HEK293 (cell line): Measurements from ENCODE around the gene SLC4A11.

Experiments
- CTCF ChIA-PET: fragments of 350-600 bp; formaldehyde crosslinking; extraction: SDS; loops from one replicate; lab custom pipeline; 2021; ENCODE audit warnings: antibody characterized with exemption; lab: Yijun Ruan, JAX
- POLR2A ChIA-PET: fragments of 300-600 bp; formaldehyde crosslinking; extraction: SDS; loops from one replicate; lab custom pipeline; 2020; ENCODE audit warnings: antibody characterized with exemption, inconsistent platforms; lab: Yijun Ruan, JAX
- H3K27ac ChIP-seq: fragments of 200-500 bp; sonication (Bioruptor generic); 2 replicates; pipeline ENCODE4 v1.5.1; 2014; ENCODE audit warnings: low read depth, low read length, control low read depth, inconsistent platforms; ENCODE audit errors: extremely low read depth
- H3K36me3 ChIP-seq, 2 experiments: fragments of 200-500 bp in 1 of 2; sonication (Bioruptor generic) in 1 of 2; 1 replicate in 1 of 2; 2 replicates in 1 of 2; pipeline ENCODE4 v1.5.1; 2014 to 2017; ENCODE audit warnings: inconsistent platforms in 2 of 2, low read length in 2 of 2; ENCODE audit not compliant: control insufficient read depth in 2 of 2, insufficient read depth in 1 of 2
- H3K4me1 ChIP-seq: fragments of 200-500 bp; sonication (Bioruptor generic); 2 replicates; pipeline ENCODE4 v1.5.1; 2014; ENCODE audit warnings: mild to moderate bottlenecking, low read length, inconsistent platforms; ENCODE audit not compliant: control insufficient read depth, insufficient read depth
- H3K4me3 ChIP-seq: 2 replicates; pipeline ENCODE4 v1.5.1; 2011; ENCODE audit warnings: low read depth, mild to moderate bottlenecking, control low read depth, low read length, moderate library complexity
- H3K9me3 ChIP-seq: fragments of 200-500 bp; sonication (Bioruptor generic); 2 replicates; pipeline ENCODE4 v1.5.1; 2014; ENCODE audit warnings: low read depth, low read length, inconsistent platforms; ENCODE audit not compliant: control insufficient read depth, insufficient read depth
- HOXD13 ChIP-seq: sonication (generic); formaldehyde crosslinking; IDR thresholded peaks from 2 replicates; pipeline ENCODE4 v1.8.0; 2022; ENCODE audit warnings: missing genetic modification reagents, borderline replicate concordance
- OSR2 ChIP-seq: fragments of 450-650 bp; formaldehyde crosslinking; IDR thresholded peaks from 2 replicates; pipeline ENCODE4 v1.5.1; 2016; ENCODE audit warnings: missing biosample characterization, missing genetic modification characterization
- ZBTB17 ChIP-seq: fragments of 450-650 bp; formaldehyde crosslinking; IDR thresholded peaks from 2 replicates; pipeline ENCODE4 v1.5.1; 2016; ENCODE audit warnings: missing biosample characterization, missing genetic modification characterization
- ZBTB7A ChIP-seq: fragments of 450-650 bp; formaldehyde crosslinking; IDR thresholded peaks from 2 replicates; pipeline ENCODE4 v1.5.1; 2016; ENCODE audit warnings: low read depth, missing biosample characterization, missing genetic modification characterization
- ZFHX2 ChIP-seq: fragments of 450-650 bp; formaldehyde crosslinking; conservative IDR thresholded peaks from 2 replicates; pipeline ENCODE4 v1.5.1; 2016; ENCODE audit warnings: missing biosample characterization, missing genetic modification characterization
- ZFP3 ChIP-seq: fragments of 450-650 bp; formaldehyde crosslinking; IDR thresholded peaks from 2 replicates; pipeline ENCODE4 v1.5.1; 2016; ENCODE audit warnings: low read depth, missing biosample characterization, missing genetic modification characterization
- ZNF174 ChIP-seq: fragments of 450-650 bp; formaldehyde crosslinking; IDR thresholded peaks from 2 replicates; pipeline ENCODE4 v1.5.0; 2017; ENCODE audit warnings: missing biosample characterization, mild to moderate bottlenecking, missing genetic modification characterization
- ZNF211 ChIP-seq: fragments of 450-650 bp; formaldehyde crosslinking; IDR thresholded peaks from 2 replicates; pipeline ENCODE4 v1.5.1; 2016; ENCODE audit warnings: low read depth, missing biosample characterization, missing genetic modification characterization
- ZNF24 ChIP-seq: fragments of 450-650 bp; formaldehyde crosslinking; IDR thresholded peaks from 2 replicates; pipeline ENCODE4 v1.5.1; 2016; ENCODE audit warnings: missing biosample characterization, missing genetic modification characterization
- ZNF248 ChIP-seq: fragments of 450-650 bp; formaldehyde crosslinking; IDR thresholded peaks from 2 replicates; pipeline ENCODE4 v1.5.1; 2017; ENCODE audit warnings: missing biosample characterization, missing genetic modification characterization
- ZNF292 ChIP-seq: fragments of 450-650 bp; formaldehyde crosslinking; IDR thresholded peaks from 2 replicates; pipeline ENCODE4 v1.5.1; 2016; ENCODE audit warnings: low read depth, missing biosample characterization, missing genetic modification characterization, borderline replicate concordance
- ZNF416 ChIP-seq: fragments of 450-650 bp; formaldehyde crosslinking; IDR thresholded peaks from 2 replicates; pipeline ENCODE4 v1.5.1; 2016; ENCODE audit warnings: missing biosample characterization, missing genetic modification characterization
- ZNF433 ChIP-seq: fragments of 450-650 bp; formaldehyde crosslinking; IDR thresholded peaks from 2 replicates; pipeline ENCODE4 v1.5.1; 2016; ENCODE audit warnings: missing biosample characterization, missing genetic modification characterization, low read depth
- ZNF596 ChIP-seq: fragments of 450-650 bp; IDR thresholded peaks from 2 replicates; pipeline ENCODE4 v1.5.0; 2018; ENCODE audit warnings: missing biosample characterization, mild to moderate bottlenecking, missing genetic modification characterization, moderate library complexity
- ZNF660 ChIP-seq: fragments of 450-650 bp; IDR thresholded peaks from 2 replicates; pipeline ENCODE4 v1.5.1; 2018; ENCODE audit warnings: missing biosample characterization, mild to moderate bottlenecking, missing genetic modification characterization
- ZSCAN23 ChIP-seq: fragments of 450-650 bp; formaldehyde crosslinking; IDR thresholded peaks from 2 replicates; pipeline ENCODE4 v1.5.1; 2016; ENCODE audit warnings: missing biosample characterization, missing genetic modification characterization
- ZSCAN30 ChIP-seq: fragments of 450-650 bp; IDR thresholded peaks from 2 replicates; pipeline ENCODE4 v1.5.1; 2018; ENCODE audit warnings: missing biosample characterization, mild to moderate bottlenecking, missing genetic modification characterization, moderate library complexity
- TF ChIP-seq, protein P1 (sequence below): fragments of 450-650 bp; formaldehyde crosslinking; IDR thresholded peaks from 2 replicates; pipeline ENCODE4 v1.5.1; 2016; ENCODE audit warnings: missing biosample characterization, missing genetic modification characterization, borderline replicate concordance
- TF ChIP-seq, protein P2 (sequence below): fragments of 450-650 bp; formaldehyde crosslinking; IDR thresholded peaks from 2 replicates; pipeline ENCODE4 v1.5.1; 2017; ENCODE audit warnings: missing biosample characterization, missing genetic modification characterization
- TF ChIP-seq, protein P3 (sequence below): fragments of 450-650 bp; formaldehyde crosslinking; IDR thresholded peaks from 2 replicates; pipeline ENCODE4 v1.5.1; 2016; ENCODE audit warnings: missing biosample characterization, missing genetic modification characterization
- TF ChIP-seq, protein P4 (sequence below): fragments of 450-650 bp; formaldehyde crosslinking; IDR thresholded peaks from 2 replicates; pipeline ENCODE4 v1.5.1; 2016; ENCODE audit warnings: missing biosample characterization, missing genetic modification characterization

SLC4A11 gene

DNA sequence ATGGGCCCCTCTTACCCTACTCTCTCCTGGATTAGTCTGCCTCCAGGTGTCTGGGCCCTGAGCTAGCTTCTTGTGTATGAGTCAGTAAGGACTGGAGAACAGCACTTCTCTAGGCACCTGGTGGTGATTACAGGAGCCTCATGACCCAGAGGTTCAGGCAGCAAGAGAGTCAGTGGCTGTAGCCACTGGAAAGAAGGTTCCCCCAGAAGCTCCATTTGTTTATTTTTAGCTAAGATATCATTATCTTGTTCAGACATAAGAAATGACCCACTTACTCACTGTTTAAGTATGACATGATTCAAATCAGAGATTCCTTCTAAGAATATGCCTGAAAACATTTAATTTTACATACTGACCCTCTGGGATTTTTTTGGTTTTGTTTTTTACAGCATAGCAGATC is 23.6 kb upstream of the SLC4A11 start:
- H3K9me3 ChIP-seq: no peaks in the 10 kb centered on the region
- TF ChIP-seq ZNF416 (tag by site-specific recombination): no peak
- TF ChIP-seq ZNF24 (tag by site-specific recombination): no peak
- TF ChIP-seq ZNF292: no peak
- TF ChIP-seq ZFHX2: no peak
- TF ChIP-seq ZNF248 (tag by site-specific recombination): no peak
- TF ChIP-seq, protein P1, sequence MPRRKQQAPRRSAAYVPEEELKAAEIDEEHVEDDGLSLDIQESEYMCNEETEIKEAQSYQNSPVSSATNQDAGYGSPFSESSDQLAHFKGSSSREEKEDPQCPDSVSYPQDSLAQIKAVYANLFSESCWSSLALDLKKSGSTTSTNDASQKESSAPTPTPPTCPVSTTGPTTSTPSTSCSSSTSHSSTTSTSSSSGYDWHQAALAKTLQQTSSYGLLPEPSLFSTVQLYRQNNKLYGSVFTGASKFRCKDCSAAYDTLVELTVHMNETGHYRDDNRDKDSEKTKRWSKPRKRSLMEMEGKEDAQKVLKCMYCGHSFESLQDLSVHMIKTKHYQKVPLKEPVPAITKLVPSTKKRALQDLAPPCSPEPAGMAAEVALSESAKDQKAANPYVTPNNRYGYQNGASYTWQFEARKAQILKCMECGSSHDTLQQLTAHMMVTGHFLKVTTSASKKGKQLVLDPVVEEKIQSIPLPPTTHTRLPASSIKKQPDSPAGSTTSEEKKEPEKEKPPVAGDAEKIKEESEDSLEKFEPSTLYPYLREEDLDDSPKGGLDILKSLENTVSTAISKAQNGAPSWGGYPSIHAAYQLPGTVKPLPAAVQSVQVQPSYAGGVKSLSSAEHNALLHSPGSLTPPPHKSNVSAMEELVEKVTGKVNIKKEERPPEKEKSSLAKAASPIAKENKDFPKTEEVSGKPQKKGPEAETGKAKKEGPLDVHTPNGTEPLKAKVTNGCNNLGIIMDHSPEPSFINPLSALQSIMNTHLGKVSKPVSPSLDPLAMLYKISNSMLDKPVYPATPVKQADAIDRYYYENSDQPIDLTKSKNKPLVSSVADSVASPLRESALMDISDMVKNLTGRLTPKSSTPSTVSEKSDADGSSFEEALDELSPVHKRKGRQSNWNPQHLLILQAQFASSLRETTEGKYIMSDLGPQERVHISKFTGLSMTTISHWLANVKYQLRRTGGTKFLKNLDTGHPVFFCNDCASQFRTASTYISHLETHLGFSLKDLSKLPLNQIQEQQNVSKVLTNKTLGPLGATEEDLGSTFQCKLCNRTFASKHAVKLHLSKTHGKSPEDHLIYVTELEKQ (tag by site-specific recombination): no peak
- TF ChIP-seq HOXD13 (CRISPR knock-in tag): no peak

DNA sequence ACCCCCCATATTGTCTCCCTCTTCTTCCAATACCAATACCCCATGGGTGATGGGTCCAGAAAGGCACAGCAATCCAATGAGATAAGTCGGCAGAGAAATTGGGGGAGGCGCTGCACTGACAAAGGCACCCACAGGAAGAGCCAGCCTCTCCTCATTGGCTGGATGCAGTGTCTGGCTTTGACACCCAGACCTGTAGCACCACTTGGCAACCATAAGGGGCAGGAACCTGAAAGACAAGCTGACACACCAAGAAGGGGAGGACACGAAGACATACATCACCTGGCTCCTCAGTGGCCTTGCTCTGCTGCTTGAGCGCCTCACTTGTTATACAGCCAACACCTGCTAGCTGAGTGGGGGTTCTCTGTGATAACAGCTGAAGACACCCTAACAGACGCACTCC is 19.4 kb upstream of the SLC4A11 start:
- Histone ChIP-seq H3K4me3 (no peak overlapping the region), H3K9me3 (no peaks in the 10 kb centered on the region), H3K27ac (no peak overlapping the region), H3K36me3 (peaks cover 0 to 12% of the 10 kb centered on the region in 2 experiments; a peak in 2 of 3 replicates), H3K4me1 (no peaks in the 10 kb centered on the region)
- ChIA-PET CTCF (interaction anchor here (0.7 to 5.2 kb wide), 3 partner anchors 8 to 587 kb away, joined by 4 to 31 read pairs (median 5); no protein-coding TSS in a partner anchor), POLR2A (no interaction called here)
- TF ChIP-seq ZBTB7A (tag by site-specific recombination) (no peak), ZNF433 (tag by site-specific recombination) (no peak), ZSCAN23 (tag by site-specific recombination) (no peak), ZNF174 (tag by site-specific recombination) (no peak), ZNF660 (tag by site-specific recombination) (no peak), OSR2 (tag by site-specific recombination) (no peak), ZNF211 (tag by site-specific recombination) (no peak), ZNF596 (tag by site-specific recombination) (no peak), ZFP3 (tag by site-specific recombination) (no peak), ZSCAN30 (tag by site-specific recombination) (no peak), ZBTB17 (tag by site-specific recombination) (no peak)
- TF ChIP-seq, protein P2, sequence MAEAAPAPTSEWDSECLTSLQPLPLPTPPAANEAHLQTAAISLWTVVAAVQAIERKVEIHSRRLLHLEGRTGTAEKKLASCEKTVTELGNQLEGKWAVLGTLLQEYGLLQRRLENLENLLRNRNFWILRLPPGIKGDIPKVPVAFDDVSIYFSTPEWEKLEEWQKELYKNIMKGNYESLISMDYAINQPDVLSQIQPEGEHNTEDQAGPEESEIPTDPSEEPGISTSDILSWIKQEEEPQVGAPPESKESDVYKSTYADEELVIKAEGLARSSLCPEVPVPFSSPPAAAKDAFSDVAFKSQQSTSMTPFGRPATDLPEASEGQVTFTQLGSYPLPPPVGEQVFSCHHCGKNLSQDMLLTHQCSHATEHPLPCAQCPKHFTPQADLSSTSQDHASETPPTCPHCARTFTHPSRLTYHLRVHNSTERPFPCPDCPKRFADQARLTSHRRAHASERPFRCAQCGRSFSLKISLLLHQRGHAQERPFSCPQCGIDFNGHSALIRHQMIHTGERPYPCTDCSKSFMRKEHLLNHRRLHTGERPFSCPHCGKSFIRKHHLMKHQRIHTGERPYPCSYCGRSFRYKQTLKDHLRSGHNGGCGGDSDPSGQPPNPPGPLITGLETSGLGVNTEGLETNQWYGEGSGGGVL (tag by site-specific recombination): no peak
- TF ChIP-seq, protein P3, sequence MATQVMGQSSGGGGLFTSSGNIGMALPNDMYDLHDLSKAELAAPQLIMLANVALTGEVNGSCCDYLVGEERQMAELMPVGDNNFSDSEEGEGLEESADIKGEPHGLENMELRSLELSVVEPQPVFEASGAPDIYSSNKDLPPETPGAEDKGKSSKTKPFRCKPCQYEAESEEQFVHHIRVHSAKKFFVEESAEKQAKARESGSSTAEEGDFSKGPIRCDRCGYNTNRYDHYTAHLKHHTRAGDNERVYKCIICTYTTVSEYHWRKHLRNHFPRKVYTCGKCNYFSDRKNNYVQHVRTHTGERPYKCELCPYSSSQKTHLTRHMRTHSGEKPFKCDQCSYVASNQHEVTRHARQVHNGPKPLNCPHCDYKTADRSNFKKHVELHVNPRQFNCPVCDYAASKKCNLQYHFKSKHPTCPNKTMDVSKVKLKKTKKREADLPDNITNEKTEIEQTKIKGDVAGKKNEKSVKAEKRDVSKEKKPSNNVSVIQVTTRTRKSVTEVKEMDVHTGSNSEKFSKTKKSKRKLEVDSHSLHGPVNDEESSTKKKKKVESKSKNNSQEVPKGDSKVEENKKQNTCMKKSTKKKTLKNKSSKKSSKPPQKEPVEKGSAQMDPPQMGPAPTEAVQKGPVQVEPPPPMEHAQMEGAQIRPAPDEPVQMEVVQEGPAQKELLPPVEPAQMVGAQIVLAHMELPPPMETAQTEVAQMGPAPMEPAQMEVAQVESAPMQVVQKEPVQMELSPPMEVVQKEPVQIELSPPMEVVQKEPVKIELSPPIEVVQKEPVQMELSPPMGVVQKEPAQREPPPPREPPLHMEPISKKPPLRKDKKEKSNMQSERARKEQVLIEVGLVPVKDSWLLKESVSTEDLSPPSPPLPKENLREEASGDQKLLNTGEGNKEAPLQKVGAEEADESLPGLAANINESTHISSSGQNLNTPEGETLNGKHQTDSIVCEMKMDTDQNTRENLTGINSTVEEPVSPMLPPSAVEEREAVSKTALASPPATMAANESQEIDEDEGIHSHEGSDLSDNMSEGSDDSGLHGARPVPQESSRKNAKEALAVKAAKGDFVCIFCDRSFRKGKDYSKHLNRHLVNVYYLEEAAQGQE: no peak
- TF ChIP-seq, protein P4, sequence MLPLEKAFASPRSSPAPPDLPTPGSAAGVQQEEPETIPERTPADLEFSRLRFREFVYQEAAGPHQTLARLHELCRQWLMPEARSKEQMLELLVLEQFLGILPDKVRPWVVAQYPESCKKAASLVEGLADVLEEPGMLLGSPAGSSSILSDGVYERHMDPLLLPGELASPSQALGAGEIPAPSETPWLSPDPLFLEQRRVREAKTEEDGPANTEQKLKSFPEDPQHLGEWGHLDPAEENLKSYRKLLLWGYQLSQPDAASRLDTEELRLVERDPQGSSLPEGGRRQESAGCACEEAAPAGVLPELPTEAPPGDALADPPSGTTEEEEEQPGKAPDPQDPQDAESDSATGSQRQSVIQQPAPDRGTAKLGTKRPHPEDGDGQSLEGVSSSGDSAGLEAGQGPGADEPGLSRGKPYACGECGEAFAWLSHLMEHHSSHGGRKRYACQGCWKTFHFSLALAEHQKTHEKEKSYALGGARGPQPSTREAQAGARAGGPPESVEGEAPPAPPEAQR (tag by site-specific recombination): no peak

More for the DNA sequence above, 23.6 kb upstream of the SLC4A11 start:
- peaks cover 0 to 5% of the 10 kb centered on the region in 2 experiments; a peak in 2 of 3 replicates for H3K36me3 ChIP-seq
- no peak overlapping the region for H3K4me3 ChIP-seq
- H3K4me1 ChIP-seq: no peaks in the 10 kb centered on the region
- H3K27ac ChIP-seq: no peak overlapping the region
- ChIA-PET POLR2A (interaction anchor here (0.9 kb wide), 1 partner anchor 21 kb away, joined by 3 read pairs; no protein-coding TSS in a partner anchor), CTCF (interaction anchor here (1.7 to 5.2 kb wide), 3 partner anchors 10 to 13 kb away, joined by 9 to 31 read pairs (median 16); no protein-coding TSS in a partner anchor)
